ENCODE measurements around the gene PSMD3. TPM values are rescaled to one million over a fixed set of nuclear protein-coding genes. Genes with fewer than 3 reads are reported as not detected.

Gene PSMD3
- total RNA-seq, 3 donors from 2014 or later (not counting 1 experiment from before 2014, with no cell fraction given), result 66.1 to 83.8 (median 78.9) TPM

- Histone ChIP-seq H3K27me3 (ENCODE audit: control insufficient read depth, insufficient read depth, low read length) (no peaks in the 10 kb centered on the region), H3K36me3 (ENCODE audit: control insufficient read depth, insufficient read depth, low read length) (peaks cover 74% of the 10 kb centered on the region), H3K4me3 (ENCODE audit: low read length) (no peak overlapping the region), H3K9me3 (ENCODE audit: control insufficient read depth, insufficient read depth, low read length) (no peaks in the 10 kb centered on the region), H3K27ac (ENCODE audit: low read length) (no peak overlapping the region), H3K4me1 (ENCODE audit: control insufficient read depth, insufficient read depth, low read length) (peaks cover 17% of the 10 kb centered on the region)
- no peaks in the 10 kb centered on the region for H3K9me3 Mint-ChIP-seq
- peaks cover 11 to 14% of the 10 kb centered on the region in 2 donors for H3K4me1 Mint-ChIP-seq
- peak in 2 of 3 donors; percentile 5 to 12 for ATAC-seq
- H3K36me3 Mint-ChIP-seq, result peaks cover 12% of the 10 kb centered on the region
- WGBS (ENCODE audit: insufficient coverage), result 82% methylated on average over 22 of the region's 22 CpGs
- no peak overlapping the region for H3K4me3 Mint-ChIP-seq
- intact Hi-C loops (cut with micrococcal nuclease), result no loop called here
- TF ChIP-seq, protein P1, sequence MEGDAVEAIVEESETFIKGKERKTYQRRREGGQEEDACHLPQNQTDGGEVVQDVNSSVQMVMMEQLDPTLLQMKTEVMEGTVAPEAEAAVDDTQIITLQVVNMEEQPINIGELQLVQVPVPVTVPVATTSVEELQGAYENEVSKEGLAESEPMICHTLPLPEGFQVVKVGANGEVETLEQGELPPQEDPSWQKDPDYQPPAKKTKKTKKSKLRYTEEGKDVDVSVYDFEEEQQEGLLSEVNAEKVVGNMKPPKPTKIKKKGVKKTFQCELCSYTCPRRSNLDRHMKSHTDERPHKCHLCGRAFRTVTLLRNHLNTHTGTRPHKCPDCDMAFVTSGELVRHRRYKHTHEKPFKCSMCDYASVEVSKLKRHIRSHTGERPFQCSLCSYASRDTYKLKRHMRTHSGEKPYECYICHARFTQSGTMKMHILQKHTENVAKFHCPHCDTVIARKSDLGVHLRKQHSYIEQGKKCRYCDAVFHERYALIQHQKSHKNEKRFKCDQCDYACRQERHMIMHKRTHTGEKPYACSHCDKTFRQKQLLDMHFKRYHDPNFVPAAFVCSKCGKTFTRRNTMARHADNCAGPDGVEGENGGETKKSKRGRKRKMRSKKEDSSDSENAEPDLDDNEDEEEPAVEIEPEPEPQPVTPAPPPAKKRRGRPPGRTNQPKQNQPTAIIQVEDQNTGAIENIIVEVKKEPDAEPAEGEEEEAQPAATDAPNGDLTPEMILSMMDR (IDR thresholded peaks at IDR 0.05), result no peak
- no peak overlapping the region for H3K27ac Mint-ChIP-seq
- H3K27me3 Mint-ChIP-seq (ENCODE audit: low read depth in 2 of 2), result no peaks in the 10 kb centered on the region
- peak in 1 of 2 donors; percentile 73 for DNase-seq
These were observed 45.6 kb downstream of the PSMD3 start for GRCh38 chr17:40025991-40026815.

DNA sequence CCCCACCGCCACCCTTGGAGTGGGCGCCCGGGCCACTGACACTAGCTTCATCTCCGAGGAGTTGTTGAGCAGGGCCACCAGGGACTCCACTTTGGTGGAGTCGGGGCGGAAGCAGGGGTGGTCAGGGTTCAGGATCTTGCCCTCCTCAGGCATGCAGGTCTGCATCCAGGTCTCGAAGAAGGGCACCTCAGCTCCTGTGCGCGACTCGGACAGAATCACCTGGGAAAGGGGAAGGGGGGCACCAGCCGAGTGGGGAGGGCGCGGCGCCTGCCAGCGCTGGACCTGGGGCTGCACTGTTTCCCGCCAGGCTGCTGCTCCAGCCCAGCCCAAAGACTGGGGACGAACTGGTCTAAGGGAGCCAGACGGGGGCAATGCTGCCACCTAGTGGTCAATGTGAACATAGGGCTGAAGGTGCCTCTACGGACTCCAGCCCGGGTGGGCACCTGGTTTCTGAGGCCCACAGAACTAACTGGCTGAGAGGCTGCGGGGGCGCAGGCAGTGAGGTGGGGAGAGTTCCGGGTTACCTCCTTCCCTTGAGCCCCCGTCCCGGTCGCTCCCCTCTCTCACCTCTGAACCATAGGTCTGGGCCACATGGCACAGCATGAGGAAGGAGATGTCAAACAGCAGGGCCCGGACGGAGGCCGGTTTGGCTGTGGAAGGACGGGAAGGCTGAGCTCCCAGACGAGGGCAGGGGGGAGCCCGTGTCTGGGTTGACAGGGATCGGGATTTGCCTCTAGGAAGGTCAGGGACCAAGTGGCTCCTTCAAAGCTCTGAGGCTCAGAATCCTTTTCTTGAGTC lies 46.4 kb downstream of the PSMD3 start:
- Histone ChIP-seq H3K27me3 (ENCODE audit: control insufficient read depth, insufficient read depth, low read length) (no peaks in the 10 kb centered on the region), H3K36me3 (ENCODE audit: control insufficient read depth, insufficient read depth, low read length) (peaks cover 75% of the 10 kb centered on the region), H3K9me3 (ENCODE audit: control insufficient read depth, insufficient read depth, low read length) (no peaks in the 10 kb centered on the region), H3K4me1 (ENCODE audit: control insufficient read depth, insufficient read depth, low read length) (peaks cover 17% of the 10 kb centered on the region), H3K4me3 (ENCODE audit: low read length) (no peak overlapping the region), H3K27ac (ENCODE audit: low read length) (no peak overlapping the region)
- TF ChIP-seq, protein P1 (IDR thresholded peaks at IDR 0.05), result peak; percentile 94
- intact Hi-C loops (cut with micrococcal nuclease), result loop anchor here (1.0 kb wide), 4 partner anchors 14 to 405 kb away; no protein-coding TSS in a partner anchor
- Mint-ChIP-seq H3K27ac (no peak overlapping the region), H3K9me3 (no peaks in the 10 kb centered on the region), H3K36me3 (peaks cover 12% of the 10 kb centered on the region), H3K4me1 (peaks cover 11 to 14% of the 10 kb centered on the region in 2 donors), H3K4me3 (no peak overlapping the region), H3K27me3 (ENCODE audit: low read depth in 2 of 2) (no peaks in the 10 kb centered on the region)
- DNase-seq (peak; percentile 71 to 91), ATAC-seq (peak; percentile 87 to 97 (median 93))
- WGBS (ENCODE audit: insufficient coverage), result 55% methylated on average over 33 of the region's 33 CpGs

DNA sequence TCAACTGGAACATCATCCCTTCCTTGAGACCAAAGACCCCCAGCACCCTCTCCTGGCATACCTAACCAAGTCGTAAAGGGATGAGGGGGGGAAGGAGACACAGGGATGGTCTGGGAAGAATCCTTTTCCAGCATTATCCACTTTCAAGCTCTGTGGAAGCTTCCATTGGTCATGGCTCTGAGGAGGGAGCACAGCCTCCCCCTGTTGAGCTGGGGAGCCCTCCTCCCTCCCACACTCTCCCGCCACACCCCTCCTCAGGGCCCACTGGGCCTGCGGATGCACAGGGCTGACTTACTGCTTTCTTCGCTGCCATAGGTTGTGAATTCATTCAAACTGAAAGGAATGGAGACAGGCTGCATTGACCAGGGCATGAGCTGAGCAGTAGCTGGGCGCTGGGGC lies 47.0 kb downstream of the PSMD3 start:
- no peak for DNase-seq
- no peak overlapping the region for H3K4me3 ChIP-seq (ENCODE audit: low read length)
- TF ChIP-seq, protein P1 (IDR thresholded peaks at IDR 0.05), result no peak
- 84% methylated on average over 5 of the region's 5 CpGs for WGBS (ENCODE audit: insufficient coverage)
- no peaks in the 10 kb centered on the region for H3K9me3 ChIP-seq (ENCODE audit: control insufficient read depth, insufficient read depth, low read length)
- peaks cover 75% of the 10 kb centered on the region for H3K36me3 ChIP-seq (ENCODE audit: control insufficient read depth, insufficient read depth, low read length)
- Mint-ChIP-seq H3K9me3 (no peaks in the 10 kb centered on the region), H3K36me3 (peaks cover 12% of the 10 kb centered on the region), H3K4me3 (no peak overlapping the region), H3K4me1 (peaks cover 11 to 14% of the 10 kb centered on the region in 2 donors), H3K27me3 (ENCODE audit: low read depth in 2 of 2) (no peaks in the 10 kb centered on the region), H3K27ac (no peak overlapping the region)
- no peaks in the 10 kb centered on the region for H3K27me3 ChIP-seq (ENCODE audit: control insufficient read depth, insufficient read depth, low read length)
- no peak overlapping the region for H3K27ac ChIP-seq (ENCODE audit: low read length)
- intact Hi-C loops (cut with micrococcal nuclease), result loop anchor here (1.0 kb wide), 4 partner anchors 14 to 405 kb away; no protein-coding TSS in a partner anchor
- no peak for ATAC-seq
- peaks cover 17% of the 10 kb centered on the region for H3K4me1 ChIP-seq (ENCODE audit: control insufficient read depth, insufficient read depth, low read length)
